Cardiac muscle cell (in vitro differentiated cells and primary cell): ENCODE measurements around the gene TLCD1. TPM values are rescaled to one million over a fixed set of nuclear protein-coding genes. Genes with fewer than 3 reads are reported as not detected.
"Not testable (repeated sequence)": the region's sequence is repeated elsewhere in the genome, so short reads cannot be mapped to it uniquely, and the experiment has no call there.

Experiments
- DNase-seq, 2 donors: peaks; one replicate each; pipeline versions ENCODE4 v3.0.0 to v3.0.0-alpha.2; 2010 to 2017; ENCODE audit warnings: low read depth in 1 of 2, low spot score in 1 of 2
- H3K27ac ChIP-seq: fragments of 200-600 bp; sonication (generic); 2 replicates; pipeline ENCODE4 v1.5.1; 2016
- H3K27me3 ChIP-seq: fragments of 200-600 bp; sonication (generic); 2 replicates; pipeline ENCODE4 v1.6.0; 2016; ENCODE audit warnings: control low read depth
- H3K36me3 ChIP-seq: fragments of 200-600 bp; sonication (generic); 2 replicates; pipeline ENCODE4 v1.5.1; 2016; ENCODE audit warnings: control low read depth
- H3K4me1 ChIP-seq: fragments of 200-600 bp; sonication (generic); 2 replicates; pipeline ENCODE4 v1.8.1; 2017; ENCODE audit warnings: low read depth, mild to moderate bottlenecking, mixed run types
- H3K4me3 ChIP-seq: fragments of 200-600 bp; sonication (generic); 2 replicates; pipeline ENCODE4 v1.5.1; 2016; ENCODE audit warnings: mild to moderate bottlenecking
- H3K9me3 ChIP-seq: fragments of 200-600 bp; sonication (generic); 2 replicates; pipeline ENCODE4 v1.5.1; 2017; ENCODE audit warnings: low read depth, mild to moderate bottlenecking, control low read depth
- polyA plus RNA-seq: library from polyadenylated mRNA; unstranded; fragments of >200 nt; fragmentation: Nextera tagmentation; extraction: Ambion mirVana; gene quantifications from 2 replicates; pipeline ENCODE4 v1.2.1, GENCODE V29; 2016
- total RNA-seq: library from RNA; depleted of rRNA; stranded (reverse); fragments of >200 nt; gene quantifications from 2 replicates; pipeline ENCODE4 v1.2.3, GENCODE V29; 2016
- TF ChIP-seq, protein P1 (sequence below): IDR thresholded peaks from 2 replicates; pipeline ENCODE4 v1.5.1; 2012; ENCODE audit warnings: low read depth, mild to moderate bottlenecking, low read length

Gene TLCD1
- total and polyA plus RNA-seq, 2 experiments from 2014 or later, result 3.0 to 15.4 TPM

- H3K4me3 ChIP-seq, result peak overlapping the region; percentile 78
- H3K27ac ChIP-seq, result peak overlapping the region; percentile 69
- TF ChIP-seq, protein P1, sequence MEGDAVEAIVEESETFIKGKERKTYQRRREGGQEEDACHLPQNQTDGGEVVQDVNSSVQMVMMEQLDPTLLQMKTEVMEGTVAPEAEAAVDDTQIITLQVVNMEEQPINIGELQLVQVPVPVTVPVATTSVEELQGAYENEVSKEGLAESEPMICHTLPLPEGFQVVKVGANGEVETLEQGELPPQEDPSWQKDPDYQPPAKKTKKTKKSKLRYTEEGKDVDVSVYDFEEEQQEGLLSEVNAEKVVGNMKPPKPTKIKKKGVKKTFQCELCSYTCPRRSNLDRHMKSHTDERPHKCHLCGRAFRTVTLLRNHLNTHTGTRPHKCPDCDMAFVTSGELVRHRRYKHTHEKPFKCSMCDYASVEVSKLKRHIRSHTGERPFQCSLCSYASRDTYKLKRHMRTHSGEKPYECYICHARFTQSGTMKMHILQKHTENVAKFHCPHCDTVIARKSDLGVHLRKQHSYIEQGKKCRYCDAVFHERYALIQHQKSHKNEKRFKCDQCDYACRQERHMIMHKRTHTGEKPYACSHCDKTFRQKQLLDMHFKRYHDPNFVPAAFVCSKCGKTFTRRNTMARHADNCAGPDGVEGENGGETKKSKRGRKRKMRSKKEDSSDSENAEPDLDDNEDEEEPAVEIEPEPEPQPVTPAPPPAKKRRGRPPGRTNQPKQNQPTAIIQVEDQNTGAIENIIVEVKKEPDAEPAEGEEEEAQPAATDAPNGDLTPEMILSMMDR, result no peak
Measured at GRCh38 chr17:28724500-28725165, 1.4 kb downstream of the TLCD1 start.

DNA sequence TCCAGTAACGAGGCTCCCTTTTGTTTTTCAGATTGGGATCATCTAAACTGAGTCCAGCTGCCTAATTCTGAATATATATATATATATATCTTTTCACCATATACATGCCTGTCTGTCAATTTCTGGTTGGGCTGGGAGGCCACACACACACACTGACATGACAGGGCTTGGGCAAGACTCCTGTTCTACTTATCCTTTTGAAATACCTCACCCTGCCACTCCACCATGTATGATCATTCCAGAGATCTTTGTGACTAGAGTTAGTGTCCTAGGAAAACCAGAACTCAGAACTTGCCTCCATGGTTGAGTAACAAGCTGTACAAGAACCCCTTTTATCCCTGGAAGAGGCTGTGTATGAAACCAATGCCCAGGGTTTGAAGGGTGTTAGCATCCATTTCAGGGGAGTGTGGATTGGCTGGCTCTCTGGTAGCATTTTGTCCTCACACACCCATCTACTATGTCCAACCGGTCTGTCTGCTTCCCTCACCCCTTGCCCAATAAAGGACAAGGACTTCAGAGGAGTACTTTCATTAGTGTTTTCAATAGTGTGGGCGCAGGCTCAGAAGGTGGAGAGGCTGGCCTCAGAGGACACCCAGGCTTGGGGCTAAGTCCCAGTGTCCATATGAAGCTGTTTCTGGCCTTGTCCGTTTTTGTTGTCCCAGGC, 2.1 kb downstream of the TLCD1 start:
- H3K4me3 ChIP-seq, H3K27ac ChIP-seq, DNase-seq, H3K9me3 ChIP-seq, H3K4me1 ChIP-seq, H3K27me3 ChIP-seq: not testable (repeated sequence)
- H3K36me3 ChIP-seq, result peaks cover 21% of the 10 kb centered on the region

More at GRCh38 chr17:28724500-28725165, 1.4 kb downstream of the TLCD1 start:
- no peak for DNase-seq
- no peaks in the 10 kb centered on the region for H3K27me3 ChIP-seq
- no peaks in the 10 kb centered on the region for H3K9me3 ChIP-seq
- H3K36me3 ChIP-seq, result peaks cover 21% of the 10 kb centered on the region
- H3K4me1 ChIP-seq, result peaks cover 6% of the 10 kb centered on the region

GRCh38 chr17:28723159-28723835, 2.7 kb downstream of the TLCD1 start:
- H3K27me3 ChIP-seq, result no peaks in the 10 kb centered on the region
- no peak for DNase-seq
- peaks cover 15% of the 10 kb centered on the region for H3K4me1 ChIP-seq
- peaks cover 21% of the 10 kb centered on the region for H3K36me3 ChIP-seq
- H3K27ac ChIP-seq, result no peak overlapping the region
- H3K4me3 ChIP-seq, result no peak overlapping the region
- no peaks in the 10 kb centered on the region for H3K9me3 ChIP-seq
- TF ChIP-seq, protein P1, result no peak

DNA sequence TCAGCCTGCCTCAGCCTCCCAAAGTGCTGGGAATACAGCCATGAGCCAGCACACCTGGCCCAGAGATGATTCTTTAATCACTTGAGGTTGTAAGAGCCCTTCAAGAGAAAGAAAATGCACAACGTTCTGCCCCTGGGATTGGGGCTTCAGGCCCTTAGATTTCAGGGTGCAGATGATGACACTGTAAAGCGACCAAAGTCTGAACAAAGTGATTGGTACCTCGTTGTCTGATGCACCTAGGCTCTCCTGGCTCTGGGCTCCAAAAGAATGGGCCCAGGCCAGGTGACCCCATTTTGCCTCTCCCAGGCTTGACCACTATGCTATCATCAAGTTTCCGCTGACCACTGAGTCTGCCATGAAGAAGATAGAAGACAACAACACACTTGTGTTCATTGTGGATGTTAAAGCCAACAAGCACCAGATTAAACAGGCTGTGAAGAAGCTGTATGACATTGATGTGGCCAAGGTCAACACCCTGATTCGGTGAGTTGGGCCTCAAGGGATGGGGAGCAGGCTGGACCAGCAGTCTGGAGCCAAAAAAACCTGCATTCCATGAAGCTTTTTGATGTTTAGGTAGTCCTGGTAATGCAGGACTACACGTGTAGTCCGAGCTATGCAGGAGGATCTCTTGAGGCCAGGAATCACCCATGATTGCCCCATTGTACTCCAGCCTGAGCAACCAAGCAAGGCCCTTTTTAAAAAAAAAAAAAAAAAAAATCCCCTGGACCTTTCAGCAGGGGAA, 3.4 kb downstream of the TLCD1 start:
- no peak for DNase-seq
- Histone ChIP-seq H3K27me3 (no peaks in the 10 kb centered on the region), H3K9me3 (no peaks in the 10 kb centered on the region), H3K27ac (no peak overlapping the region), H3K4me1 (peaks cover 15% of the 10 kb centered on the region), H3K4me3 (no peak overlapping the region), H3K36me3 (peaks cover 21% of the 10 kb centered on the region)
- TF ChIP-seq, protein P1, result no peak

DNA sequence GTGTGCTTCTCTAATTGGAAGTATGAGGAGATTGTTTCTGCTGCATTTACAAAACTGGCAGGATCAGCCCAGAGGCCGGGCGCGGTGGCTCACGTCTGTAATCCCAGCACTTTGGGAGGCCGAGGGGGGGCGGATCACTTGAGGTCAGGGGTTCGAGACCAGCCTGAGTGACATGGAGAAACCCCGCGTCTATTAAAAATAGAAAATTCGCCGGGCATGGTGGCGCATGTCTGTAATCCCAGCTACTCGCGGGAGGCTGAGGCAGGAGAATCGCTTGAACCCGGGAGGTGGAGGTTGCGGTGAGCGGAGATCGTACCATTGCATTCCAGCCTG, 5.1 kb downstream of the TLCD1 start:
- not testable (repeated sequence) for H3K27ac ChIP-seq, H3K27me3 ChIP-seq, H3K9me3 ChIP-seq, DNase-seq
- Histone ChIP-seq H3K4me1 (peaks cover 21% of the 10 kb centered on the region), H3K36me3 (peaks cover 21% of the 10 kb centered on the region), H3K4me3 (peak overlapping the region; percentile 88)

DNA sequence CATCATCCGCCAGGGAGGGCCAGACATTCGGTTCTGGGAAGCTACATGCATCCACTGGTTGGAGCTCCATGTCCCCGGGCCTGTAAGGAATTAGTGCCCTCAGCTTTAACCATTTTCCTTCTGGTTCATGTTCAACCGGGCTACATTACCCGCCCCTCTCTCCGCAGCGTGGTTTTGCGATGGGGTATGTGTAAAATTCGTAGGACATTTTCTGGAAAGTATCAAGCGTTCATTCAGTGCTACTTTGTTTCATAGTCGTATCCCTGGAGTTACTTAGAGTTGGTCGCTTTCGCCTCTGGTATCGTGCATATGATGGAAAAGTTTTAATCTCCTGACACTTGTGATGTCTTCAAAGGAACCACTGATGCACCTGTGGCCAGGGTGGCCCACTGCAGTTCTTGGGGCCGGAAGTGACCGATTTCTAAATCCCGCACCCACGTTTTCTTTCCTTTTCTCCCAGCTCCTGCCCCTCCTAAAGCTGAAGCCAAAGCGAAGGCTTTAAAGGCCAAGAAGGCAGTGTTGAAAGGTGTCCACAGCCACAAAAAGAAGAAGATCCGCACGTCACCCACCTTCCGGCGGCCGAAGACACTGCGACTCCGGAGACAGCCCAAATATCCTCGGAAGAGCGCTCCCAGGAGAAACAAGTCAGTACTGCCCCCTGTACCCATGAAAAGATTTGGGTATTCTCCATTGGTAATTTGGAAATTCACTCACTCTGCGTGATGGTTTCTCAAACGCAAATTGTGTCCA, 5.6 kb downstream of the TLCD1 start:
- H3K9me3 ChIP-seq, result no peaks in the 10 kb centered on the region
- no peaks in the 10 kb centered on the region for H3K27me3 ChIP-seq
- TF ChIP-seq, protein P1, result peak; percentile 12
- H3K4me1 ChIP-seq, result peaks cover 21% of the 10 kb centered on the region
- peak overlapping the region; percentile 88 for H3K4me3 ChIP-seq
- H3K36me3 ChIP-seq, result peaks cover 21% of the 10 kb centered on the region
- DNase-seq, result no peak
- peak overlapping the region; percentile 90 for H3K27ac ChIP-seq
